GM12891 (cell line): ENCODE results near the gene BAG3.

Experiments used
- PAX5 ChIP-seq: IDR thresholded peaks from 2 replicates; pipeline ENCODE4 v1.6.1; 2011; ENCODE audit warnings: low read length, moderate library complexity, mild to moderate bottlenecking; ENCODE audit not compliant: insufficient read depth, severe bottlenecking
- POLR2A ChIP-seq: IDR thresholded peaks from 2 replicates; pipeline ENCODE4 v1.6.1; 2011; ENCODE audit warnings: low read depth, low read length, control low read depth
- POLR2AphosphoS5 ChIP-seq: IDR thresholded peaks from 2 replicates; pipeline ENCODE4 v1.6.1; 2011; ENCODE audit warnings: low read depth, low read length, control low read depth
- POU2F2 ChIP-seq: IDR thresholded peaks from 2 replicates; pipeline ENCODE4 v1.6.1; 2011; ENCODE audit warnings: low read depth, mild to moderate bottlenecking, control low read depth, low read length, moderate library complexity
- SPI1 ChIP-seq: IDR thresholded peaks from 2 replicates; pipeline ENCODE4 v1.6.1; 2011; ENCODE audit warnings: low read depth, low read length, control low read depth
- TAF1 ChIP-seq: IDR thresholded peaks from 2 replicates; pipeline ENCODE4 v1.6.1; 2011; ENCODE audit warnings: low read depth, low read length, control low read depth

DNA sequence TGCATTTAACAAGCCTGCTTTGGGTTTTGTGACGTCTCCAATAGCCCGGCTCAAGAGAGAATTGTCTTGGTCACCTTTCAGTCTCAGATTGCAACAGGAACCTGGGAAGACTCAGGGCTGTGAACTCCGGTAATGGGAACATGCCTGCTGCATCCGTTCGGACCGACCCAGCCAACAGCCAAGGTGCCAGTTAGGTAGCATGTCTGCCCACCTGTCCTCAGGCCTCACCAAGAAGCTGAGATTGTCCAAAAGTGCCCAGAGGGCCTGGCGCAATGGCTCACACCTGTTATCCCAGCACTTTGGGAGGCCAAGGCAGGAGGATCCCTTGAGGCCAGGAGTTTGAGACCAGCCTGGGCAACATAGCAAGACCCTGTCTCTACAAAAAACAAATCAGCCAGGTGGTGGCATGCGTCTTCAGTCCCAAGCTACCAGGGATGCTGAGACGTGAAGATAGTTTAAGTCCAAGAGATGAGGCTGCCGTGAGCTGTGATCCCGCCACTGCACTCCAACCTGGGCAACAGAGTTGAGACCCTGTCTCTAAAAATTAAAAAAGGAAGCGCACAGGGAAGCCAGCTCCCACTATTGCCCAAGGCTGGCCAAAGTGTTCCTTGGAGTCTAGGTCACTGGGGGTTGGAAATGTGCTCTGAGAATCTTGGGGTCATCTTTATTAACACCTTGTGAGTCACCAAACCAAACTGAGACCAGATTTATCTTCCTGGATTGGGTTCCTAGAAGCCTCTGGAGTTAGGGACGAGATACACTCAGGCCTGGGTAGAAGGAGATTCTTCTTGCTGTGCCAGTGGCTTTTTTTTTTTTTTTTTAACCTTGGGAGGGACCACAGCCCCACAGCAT lies 26.9 kb downstream of the BAG3 start:
- TF ChIP-seq POLR2A (no peak), TAF1 (no peak), POLR2AphosphoS5 (no peak), PAX5 (no peak), SPI1 (no peak), POU2F2 (no peak)
